ENCODE data around the gene FAM168A. TPM values are rescaled to one million over a fixed set of nuclear protein-coding genes. Genes with fewer than 3 reads are reported as not detected.

FAM168A gene
- total and polyA plus RNA-seq, 9 of the 15 experiments (the other 6 are each of a cell fraction or from before 2014, with no cell fraction given) = 0.44 to 7.2 (median 2.9) TPM

DNA sequence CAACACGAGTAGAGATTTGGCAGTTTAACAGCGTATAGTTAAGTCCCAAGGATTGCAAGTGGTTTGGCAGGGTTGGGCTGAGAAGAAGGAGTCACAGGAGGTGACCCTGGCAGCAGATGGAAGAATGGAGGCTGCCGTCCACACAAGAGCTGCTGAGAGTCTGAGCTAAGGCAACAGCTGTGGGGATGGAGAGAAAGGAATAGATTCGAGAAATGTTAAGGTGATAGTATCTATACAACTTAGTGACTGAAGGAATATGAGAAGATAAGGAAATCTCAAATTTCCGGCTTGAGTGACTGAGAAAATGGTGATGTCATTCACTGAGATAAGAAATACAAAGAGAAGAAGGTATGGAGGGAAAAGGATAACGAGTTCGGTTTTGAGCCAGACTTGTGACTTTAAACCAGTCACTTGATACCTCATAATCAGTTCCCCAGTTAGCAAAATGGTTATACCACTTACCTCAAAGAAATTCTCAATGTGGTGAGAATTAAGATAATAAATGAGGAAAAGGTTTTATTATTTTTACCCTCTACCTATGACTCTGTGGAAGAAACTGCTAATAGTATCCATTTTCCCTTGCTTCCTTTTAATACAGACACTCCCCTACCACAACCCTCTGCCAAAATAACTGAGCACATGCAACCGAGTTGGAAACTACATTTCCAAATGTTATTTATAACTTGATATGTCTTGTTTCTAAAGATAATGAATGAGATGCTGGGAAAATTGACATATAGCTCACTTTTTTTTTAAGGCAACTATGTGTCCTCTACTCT, 30.7 kb downstream of the FAM168A start (continued):
- TF ChIP-seq, protein P1, sequence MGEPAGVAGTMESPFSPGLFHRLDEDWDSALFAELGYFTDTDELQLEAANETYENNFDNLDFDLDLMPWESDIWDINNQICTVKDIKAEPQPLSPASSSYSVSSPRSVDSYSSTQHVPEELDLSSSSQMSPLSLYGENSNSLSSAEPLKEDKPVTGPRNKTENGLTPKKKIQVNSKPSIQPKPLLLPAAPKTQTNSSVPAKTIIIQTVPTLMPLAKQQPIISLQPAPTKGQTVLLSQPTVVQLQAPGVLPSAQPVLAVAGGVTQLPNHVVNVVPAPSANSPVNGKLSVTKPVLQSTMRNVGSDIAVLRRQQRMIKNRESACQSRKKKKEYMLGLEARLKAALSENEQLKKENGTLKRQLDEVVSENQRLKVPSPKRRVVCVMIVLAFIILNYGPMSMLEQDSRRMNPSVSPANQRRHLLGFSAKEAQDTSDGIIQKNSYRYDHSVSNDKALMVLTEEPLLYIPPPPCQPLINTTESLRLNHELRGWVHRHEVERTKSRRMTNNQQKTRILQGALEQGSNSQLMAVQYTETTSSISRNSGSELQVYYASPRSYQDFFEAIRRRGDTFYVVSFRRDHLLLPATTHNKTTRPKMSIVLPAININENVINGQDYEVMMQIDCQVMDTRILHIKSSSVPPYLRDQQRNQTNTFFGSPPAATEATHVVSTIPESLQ (CRISPR knock-in tag; IDR thresholded peaks at IDR 0.05) = no peak
- TF ChIP-seq CBFA2T3 (IDR thresholded peaks at IDR 0.05) = peak; percentile 38; the same call in 1 of the 2 replicates
- TF ChIP-seq CTBP1 (IDR thresholded peaks at IDR 0.05; ENCODE audit: borderline replicate concordance) = peak; percentile 57; the same call in 1 of the 2 replicates
- no peak for TF ChIP-seq KDM2B (CRISPR knock-in tag; IDR thresholded peaks at IDR 0.05)
- TF ChIP-seq FOSL1 (tag; conservative IDR thresholded peaks at IDR 0.05) = peak; percentile 65
- TF ChIP-seq KHSRP (IDR thresholded peaks at IDR 0.05) = no peak
- no peak for TF ChIP-seq XRCC5 (IDR thresholded peaks at IDR 0.05; ENCODE audit: low read depth, low read length)
- TF ChIP-seq, protein P2, sequence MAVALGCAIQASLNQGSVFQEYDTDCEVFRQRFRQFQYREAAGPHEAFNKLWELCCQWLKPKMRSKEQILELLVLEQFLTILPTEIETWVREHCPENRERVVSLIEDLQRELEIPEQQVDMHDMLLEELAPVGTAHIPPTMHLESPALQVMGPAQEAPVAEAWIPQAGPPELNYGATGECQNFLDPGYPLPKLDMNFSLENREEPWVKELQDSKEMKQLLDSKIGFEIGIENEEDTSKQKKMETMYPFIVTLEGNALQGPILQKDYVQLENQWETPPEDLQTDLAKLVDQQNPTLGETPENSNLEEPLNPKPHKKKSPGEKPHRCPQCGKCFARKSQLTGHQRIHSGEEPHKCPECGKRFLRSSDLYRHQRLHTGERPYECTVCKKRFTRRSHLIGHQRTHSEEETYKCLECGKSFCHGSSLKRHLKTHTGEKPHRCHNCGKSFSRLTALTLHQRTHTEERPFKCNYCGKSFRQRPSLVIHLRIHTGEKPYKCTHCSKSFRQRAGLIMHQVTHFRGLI (CRISPR knock-in tag; IDR thresholded peaks at IDR 0.05) = no peak
- peak; percentile 61 for TF ChIP-seq JUN (IDR thresholded peaks at IDR 0.05; ENCODE audit: borderline replicate concordance, low read depth, low read length)
- TF ChIP-seq JUN (CRISPR knock-in tag; IDR thresholded peaks at IDR 0.05; ENCODE audit: borderline replicate concordance) = no peak
- peak in 1 of 2 experiments; percentile 52; a peak in 1 of 4 replicates for TF ChIP-seq RCOR1 (IDR thresholded peaks at IDR 0.05; ENCODE audit: borderline replicate concordance in 1 of 2, low read depth in 2 of 2, low read length in 2 of 2)
- TF ChIP-seq SOX6 (IDR thresholded peaks at IDR 0.05) = peak; percentile 80
- TF ChIP-seq, protein P3, sequence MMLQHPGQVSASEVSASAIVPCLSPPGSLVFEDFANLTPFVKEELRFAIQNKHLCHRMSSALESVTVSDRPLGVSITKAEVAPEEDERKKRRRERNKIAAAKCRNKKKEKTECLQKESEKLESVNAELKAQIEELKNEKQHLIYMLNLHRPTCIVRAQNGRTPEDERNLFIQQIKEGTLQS (IDR thresholded peaks at IDR 0.05) = peak; percentile 94
- TF ChIP-seq, protein P3 (CRISPR knock-in tag; conservative IDR thresholded peaks at IDR 0.05) = no peak
- peak; percentile 52 for TF ChIP-seq ETV1 (tag; conservative IDR thresholded peaks at IDR 0.05; ENCODE audit: low read depth)
- no peak for TF ChIP-seq TRIM28 (IDR thresholded peaks at IDR 0.05)
- TF ChIP-seq TBP (optimal IDR thresholded peaks at IDR 0.05; ENCODE audit: low read depth, low read length) = no peak
- TF ChIP-seq CREM (IDR thresholded peaks at IDR 0.05; ENCODE audit: low read depth) = peak; percentile 52; the same call in 1 of the 2 replicates
- TF ChIP-seq LEF1 (IDR thresholded peaks at IDR 0.05) = 0 out of 2 replicates have a peak, but pooled peaks have one; percentile 23
- no peak for TF ChIP-seq NR2C1 (IDR thresholded peaks at IDR 0.05)
- TF ChIP-seq NR2C1 (tag; IDR thresholded peaks at IDR 0.05) = no peak
- TF ChIP-seq SMARCA4 (IDR thresholded peaks at IDR 0.05) = peak; percentile 79
- TF ChIP-seq, protein P4, sequence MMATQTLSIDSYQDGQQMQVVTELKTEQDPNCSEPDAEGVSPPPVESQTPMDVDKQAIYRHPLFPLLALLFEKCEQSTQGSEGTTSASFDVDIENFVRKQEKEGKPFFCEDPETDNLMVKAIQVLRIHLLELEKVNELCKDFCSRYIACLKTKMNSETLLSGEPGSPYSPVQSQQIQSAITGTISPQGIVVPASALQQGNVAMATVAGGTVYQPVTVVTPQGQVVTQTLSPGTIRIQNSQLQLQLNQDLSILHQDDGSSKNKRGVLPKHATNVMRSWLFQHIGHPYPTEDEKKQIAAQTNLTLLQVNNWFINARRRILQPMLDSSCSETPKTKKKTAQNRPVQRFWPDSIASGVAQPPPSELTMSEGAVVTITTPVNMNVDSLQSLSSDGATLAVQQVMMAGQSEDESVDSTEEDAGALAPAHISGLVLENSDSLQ (IDR thresholded peaks at IDR 0.05) = peak; percentile 84
- no peak for TF ChIP-seq KDM1A (IDR thresholded peaks at IDR 0.05)
